GM18873 (cell line): Measurements from ENCODE around the gene RFPL2.
"Not testable (repeated sequence)": the region's sequence is repeated elsewhere in the genome, so short reads cannot be mapped to it uniquely, and the experiment has no call there.

Source experiments
- ATAC-seq: cut with Tn5 transposase; IDR thresholded peaks from one replicate; pipeline ENCODE4 v1.9.1; 2021; ENCODE audit warnings: mild to moderate bottlenecking, moderate library complexity, moderate number of reproducible peaks; ENCODE audit not compliant: unreplicated experiment, low FRiP score

The RFPL2 gene

DNA sequence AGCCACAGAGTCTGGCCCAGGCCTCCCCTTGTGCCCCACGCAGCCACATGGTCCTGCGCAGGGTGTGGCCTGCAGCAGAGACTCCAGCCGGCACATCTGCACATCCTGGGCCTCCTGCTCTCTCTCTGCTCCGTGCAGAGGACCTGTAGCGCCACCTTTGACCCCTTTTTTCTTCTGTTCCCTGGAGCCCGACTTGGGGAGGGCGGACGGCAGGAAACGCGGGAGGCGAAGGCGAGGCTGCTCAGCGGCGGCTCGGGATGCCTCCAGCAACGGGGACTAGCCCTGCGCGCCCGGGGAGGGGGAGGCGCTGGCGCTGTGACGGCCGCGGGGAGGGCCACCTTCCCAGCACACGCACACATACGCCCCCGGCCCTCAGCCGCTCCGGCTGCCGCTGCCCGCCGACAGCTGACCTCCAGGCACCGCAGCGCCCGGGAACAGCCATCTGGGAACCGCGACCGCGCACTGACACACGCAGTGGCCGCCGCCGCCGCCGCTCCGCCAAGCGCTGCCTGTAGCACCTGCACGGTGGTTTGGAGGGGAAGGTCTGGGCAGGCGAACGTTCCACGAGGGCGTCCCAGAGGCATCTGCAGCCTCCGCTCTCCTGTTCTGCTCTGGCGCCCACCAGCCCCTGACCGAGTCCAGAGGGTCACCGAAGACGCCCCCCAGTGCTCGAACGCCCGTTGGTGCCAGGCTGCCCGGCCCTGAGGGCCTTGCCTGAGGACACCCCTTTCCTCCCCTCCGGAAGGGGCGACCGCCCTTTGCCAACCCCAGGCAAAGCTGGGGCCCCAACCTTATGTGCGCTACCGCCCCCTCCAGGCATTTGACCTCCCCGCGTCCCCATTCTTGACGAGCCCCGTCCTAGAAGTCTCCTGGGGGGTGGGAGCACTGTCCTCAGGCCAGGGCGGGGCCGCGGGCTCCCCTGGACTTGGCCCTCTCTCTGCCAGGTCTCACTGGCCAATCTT is 28.9 kb downstream of the RFPL2 start:
- ATAC-seq, result no peak

DNA sequence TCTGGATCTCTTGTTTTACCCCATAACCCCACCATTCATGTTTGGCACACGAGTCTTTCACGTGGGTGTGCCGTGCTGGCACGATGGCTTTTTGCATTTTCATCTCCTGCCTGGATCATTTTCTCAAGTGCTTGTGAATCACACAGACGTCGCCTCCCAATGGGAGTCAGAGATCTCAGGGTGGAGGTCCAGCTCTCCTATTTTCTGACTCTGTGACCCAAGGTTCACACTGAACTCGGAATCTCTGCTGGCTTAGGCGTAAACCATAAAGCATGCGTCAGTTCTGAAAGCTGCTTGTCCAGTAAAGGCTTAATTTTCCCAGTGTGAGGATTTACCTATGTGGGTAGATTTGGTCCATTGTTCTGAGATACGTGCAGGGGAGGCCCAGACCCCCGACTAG is 29.8 kb downstream of the RFPL2 start:
- ATAC-seq, result no peak

DNA sequence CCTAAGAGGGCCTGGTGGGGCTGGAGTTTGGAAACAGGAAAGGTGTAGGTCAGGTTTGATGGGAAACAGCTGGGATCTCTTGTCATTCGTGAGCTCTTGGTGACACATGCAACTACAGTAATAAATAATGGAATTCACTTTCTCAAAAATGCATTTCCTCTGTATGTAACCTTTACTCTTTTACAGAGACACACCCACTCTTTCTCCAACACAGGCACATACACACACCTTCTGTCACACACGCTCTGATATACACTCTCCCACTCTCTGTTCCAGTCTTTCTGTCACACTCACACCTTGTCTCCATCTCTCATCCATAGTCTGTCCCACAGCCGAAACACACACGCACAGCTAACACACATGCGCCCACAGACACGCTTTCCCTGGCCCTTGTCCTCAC is 39.2 kb downstream of the RFPL2 start:
- no peak for ATAC-seq

DNA sequence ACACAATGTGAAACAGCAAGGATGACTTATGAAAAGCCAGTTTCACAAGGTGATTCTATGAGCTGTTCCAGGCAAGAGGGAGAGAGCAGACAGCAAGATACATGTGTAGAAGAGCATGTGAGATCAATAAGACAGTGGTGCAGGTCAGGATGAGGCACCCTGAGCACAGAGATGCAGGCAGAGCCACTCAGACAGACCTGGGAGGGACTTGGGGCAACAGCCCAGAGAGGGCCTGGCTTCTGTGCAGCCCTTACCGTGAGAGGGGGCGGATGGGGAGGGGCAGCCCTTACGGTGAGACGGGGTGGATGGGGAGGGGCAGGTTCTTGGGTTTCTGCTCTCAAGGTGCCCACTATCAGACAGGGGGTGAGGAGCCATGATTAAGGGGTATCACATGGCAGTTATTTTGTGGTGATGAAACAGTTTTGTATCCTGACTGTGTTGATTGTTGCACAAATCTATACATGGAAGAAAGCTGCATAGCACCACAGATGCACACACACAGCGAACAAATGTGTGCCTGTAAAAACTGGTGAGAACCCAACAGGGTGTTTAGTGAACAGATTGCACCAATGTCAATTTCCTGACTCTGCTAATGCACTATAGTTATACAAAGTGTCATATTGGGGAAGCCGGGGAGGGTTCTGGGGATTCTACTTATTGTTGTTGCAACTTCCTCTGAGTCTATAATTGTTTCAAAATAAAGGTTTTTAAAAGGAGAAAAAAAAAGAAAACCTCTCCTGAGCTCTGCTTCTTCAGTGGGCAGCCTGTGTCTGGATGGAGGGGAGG is 40.6 kb downstream of the RFPL2 start:
- ATAC-seq, result no peak

DNA sequence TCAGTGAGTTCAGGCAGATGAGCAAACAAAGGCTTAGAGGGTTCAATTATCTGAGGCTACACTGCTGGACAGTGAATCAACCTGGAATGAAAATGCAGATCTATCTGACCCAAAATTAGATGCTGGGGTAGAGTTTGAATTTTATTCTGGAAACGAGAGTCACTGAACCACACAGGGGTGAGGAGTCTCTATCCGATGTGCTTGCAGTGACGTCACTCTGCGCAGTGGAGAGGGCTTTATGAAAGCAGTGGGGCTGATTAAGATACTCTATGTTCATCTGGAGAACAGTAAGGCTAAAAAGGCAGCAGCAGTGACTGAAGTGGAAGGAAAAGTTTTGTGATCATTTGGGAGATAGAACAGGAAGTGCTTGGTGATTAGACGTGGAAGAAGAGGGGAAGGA is 44.5 kb downstream of the RFPL2 start:
- ATAC-seq, result not testable (repeated sequence)

DNA sequence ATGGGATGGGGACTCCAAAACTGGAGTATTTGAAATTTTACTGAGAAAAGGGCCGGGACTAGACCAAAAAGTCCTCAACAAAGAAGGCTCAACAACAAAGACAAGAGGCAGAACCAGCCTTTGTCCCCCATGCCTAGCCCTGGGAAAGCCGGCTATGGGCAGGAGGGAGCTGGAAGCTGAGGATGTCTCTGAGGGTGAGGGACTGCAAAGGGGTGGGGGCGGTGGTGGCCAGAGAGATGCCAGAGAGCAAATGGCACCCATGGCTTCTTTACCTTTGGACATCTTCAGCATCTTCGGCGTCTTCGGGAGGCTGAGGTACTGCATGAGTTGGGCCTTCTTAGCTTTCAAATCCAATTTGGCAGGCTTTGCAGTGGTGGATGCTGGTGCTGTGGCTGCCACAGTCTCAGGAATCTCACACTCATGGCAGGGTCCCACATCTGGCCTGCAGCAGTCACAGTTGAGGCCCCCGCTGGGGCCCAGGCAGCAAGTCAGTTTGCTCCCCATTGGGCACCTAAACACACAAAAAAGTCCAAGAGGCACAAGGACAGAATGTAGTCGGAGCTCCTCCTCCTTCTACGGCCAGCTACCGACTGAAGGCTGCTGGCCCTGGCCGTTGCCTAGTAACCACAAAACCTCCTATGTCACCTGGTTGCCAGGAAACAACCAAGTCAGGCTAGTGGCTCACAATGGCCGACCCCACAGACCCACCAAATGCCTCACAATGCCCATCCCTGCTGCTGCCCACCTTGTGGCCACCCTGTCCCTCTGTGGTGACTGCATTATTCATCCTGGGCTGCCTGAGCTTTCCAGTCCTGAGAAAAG is 46.0 kb downstream of the RFPL2 start, which contains the start of gene C22orf42:
C22orf42 (minus strand) TSS at position 592 of the 822 bp plus-strand sequence; CDS start at position 504, 88 bp downstream.
- ATAC-seq, result no peak

DNA sequence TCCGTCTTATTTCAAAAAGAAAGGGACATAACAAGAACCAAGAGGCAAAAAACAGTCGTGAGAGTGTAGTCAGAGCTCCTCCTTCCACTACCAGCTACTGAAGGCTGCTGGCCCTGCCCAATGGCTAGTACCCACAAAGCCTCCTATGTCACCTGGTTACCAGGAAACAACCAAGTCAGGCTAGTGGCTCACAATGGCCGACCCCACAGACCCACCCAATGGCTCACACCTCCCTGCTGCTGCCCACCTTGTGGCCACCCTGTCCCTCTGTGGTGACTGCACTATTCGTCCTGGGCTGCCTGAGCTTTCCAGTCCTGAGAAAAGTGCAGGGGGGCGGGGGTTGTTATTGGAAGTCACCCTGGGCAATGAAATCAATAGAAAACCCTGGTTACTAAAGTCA is 47.2 kb downstream of the RFPL2 start:
- ATAC-seq, result not testable (repeated sequence)

DNA sequence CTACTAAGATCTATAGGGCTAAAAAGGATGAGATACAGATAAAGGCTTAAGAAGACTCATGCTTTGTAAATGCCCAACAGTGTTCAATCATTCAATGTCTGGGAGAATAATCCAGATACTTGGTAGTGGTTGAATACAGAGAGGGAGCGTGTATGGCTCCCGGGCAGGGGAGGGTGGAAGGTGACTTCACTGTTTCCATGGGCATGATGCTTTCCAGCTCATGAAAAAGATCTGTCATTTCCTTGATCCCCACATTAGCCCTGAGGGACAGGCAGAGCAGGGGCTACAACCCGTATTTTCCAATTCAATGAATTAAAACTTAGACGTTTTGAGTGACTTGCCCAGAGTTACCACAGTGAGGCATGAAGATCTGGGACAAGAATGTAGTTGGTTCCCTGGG is 50.1 kb downstream of the RFPL2 start:
- not testable (repeated sequence) for ATAC-seq

DNA sequence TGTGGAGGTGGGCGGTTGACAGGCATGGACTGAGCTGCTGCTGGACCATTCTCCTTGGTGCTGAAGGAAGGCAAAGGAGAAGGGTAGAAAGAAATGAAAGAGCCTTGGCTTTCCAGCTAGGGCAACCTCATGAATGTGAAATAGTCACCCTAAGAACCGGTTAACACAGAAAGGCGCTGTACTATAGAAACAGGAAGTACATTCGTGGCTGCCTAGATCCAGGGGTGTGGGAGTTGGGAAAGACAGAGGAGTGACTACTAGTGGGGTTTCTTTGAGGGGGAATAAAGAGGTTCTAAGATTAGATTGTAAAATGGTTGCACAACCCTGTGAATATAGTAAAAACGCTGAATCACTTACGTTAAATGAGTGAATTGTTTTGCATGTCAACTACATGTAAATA is 53.2 kb downstream of the RFPL2 start:
- not testable (repeated sequence) for ATAC-seq

DNA sequence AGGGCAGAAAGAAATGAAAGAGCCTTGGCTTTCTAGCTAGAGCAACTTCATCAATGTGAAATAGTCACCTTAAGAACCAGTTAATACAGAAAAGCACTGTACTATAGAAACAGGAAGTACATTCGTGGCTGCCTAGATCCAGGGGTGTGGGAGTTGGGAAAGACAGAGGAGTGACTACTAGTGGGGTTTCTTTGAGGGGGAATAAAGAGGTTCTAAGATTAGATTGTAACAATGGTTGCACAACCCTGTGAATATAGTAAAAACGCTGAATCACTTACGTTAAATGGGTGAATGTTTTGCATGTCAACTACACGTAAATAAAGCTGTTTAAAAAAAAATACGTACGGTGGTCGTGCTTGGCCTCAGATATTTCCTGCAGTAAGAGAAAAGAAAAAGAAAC is 54.2 kb downstream of the RFPL2 start:
- not testable (repeated sequence) for ATAC-seq

DNA sequence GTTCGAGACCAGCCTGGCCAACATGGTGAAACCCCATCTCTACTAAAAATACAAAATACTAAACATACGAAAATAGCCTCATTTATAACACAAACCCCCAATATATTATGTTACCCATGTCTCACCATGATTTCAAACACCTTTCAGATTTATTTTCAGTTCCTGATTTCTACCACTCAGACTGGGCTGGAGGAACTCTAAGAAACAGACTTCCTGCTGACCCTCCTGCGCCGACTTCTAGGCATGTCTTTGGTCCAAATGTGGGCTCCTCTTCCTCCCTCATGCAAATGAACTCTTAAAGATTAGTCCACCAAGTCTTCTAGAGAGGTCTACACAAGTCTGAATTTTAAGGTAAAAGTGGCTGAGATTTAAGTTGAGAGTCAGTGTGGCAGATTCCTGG is 56.5 kb downstream of the RFPL2 start:
- ATAC-seq, result not testable (repeated sequence)

DNA sequence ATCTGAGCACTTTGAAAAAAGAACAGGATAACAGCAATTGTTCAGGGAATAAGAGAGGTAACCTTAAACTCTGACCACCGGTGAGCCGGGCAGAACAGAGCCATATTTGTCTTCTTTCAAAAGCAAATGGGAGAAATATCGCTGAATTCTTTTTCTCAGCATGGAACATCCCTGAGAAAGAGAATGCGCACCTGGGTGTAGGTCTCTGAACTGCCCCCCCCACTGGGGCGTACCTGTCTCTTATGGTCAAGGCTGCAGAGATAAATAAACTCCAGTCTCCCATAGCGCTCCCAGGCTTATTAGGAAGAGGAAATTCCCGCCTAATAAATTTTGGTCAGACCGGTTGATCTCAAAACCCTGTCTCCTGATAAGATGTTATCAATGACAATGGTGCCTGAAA is 57.7 kb downstream of the RFPL2 start:
- not testable (repeated sequence) for ATAC-seq

DNA sequence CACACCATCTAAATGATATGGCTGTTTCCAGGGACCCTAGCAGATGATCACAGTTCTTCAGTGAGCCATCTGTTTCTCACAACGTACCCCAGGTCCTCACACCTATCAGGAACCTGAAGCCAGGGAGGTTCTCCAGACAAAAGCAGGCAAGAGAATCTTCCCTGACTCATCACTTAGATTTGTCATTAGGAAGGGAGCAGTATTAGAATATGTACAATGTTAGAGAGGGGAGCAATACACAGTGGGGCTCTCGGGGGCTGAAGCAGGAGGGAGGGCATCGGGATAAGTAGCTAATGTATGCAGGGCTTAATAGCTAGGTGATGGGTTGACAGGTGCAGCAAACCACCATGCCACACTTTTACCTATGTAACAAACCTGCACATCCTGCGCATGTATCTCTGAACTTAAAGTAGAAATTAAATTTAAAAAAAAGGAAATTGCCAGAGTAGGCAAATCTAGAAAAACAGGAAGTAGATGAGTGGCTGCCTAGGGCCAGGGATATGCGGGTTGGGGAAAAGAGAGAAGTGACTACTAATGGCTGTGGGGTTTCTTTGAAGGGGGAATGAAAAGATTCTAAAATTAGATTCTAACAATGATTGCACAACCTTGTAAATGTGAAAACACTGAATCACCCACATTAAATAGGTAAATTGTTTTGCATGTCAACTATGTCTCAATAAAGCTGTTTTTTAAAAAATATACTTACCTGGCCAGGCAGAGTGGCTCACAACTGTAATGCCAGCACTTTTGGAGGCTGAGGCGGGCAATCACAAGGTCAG is 60.2 kb downstream of the RFPL2 start:
- no peak for ATAC-seq

DNA sequence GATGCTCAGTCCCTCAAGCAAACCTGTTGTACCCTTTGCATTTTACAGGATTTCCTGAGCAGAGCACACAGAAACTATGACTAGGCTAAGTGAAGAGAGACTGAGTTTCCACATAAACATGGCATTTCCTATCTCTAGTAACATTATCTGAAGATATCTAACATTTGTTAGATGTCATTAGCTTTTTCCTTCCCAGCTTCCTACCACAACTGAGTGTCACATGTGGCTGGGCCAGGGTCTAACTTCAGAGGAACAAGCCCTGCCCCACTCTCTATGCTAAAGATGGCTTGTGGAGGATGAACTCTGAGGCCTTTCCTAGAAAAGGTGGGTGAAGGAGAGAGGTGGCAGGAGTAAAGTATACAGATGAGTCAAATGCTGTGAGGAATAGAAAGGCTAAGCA is 62.3 kb downstream of the RFPL2 start:
- ATAC-seq, result no peak

DNA sequence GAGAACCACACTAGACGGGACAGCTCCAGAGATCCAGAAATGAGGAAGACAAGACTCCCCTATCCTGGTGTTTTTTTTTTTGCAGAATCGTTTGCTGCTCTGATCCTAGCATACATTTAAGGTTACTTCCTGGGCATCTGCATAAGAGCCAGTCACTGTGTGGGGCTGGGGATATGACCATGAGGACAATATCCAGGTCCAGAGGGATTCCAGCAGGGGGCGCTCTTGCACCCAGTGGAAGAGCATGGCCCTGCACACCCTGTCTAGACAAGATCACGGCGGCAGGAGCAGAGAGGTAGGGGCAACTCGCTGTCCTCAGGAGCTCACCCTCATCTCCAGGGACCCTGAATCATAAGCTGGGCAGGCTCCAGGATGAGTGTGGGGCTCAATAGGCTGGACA is 64.2 kb downstream of the RFPL2 start:
- ATAC-seq, result not testable (repeated sequence)
